ENCODE results near the gene PTTG1IP.

PTTG1IP gene

GRCh38 chr21:44887126-44887806, 13.8 kb upstream of the PTTG1IP start:
- Histone ChIP-seq H2AFZ (ENCODE audit: low read depth, low read length) (no peak overlapping the region), H3K9ac (ENCODE audit: low read length) (no peak overlapping the region), H3K4ac (ENCODE audit: low read depth in 1 of 2, low read length in 2 of 2) (no peak overlapping the region), H3K4me1 (ENCODE audit: control insufficient read depth, insufficient read depth, low read depth, low read length) (no peaks in the 10 kb centered on the region), H4K91ac (ENCODE audit: low read length) (no peak overlapping the region), H3K23ac (ENCODE audit: low read length in 2 of 2) (no peak overlapping the region), H3K18ac (ENCODE audit: low read depth in 1 of 2, low read length in 2 of 2) (no peak overlapping the region), H3K79me1 (replicated peaks; ENCODE audit: low read length, poor library complexity, severe bottlenecking) (no peaks in the 10 kb centered on the region), H3K9me3 (ENCODE audit: control insufficient read depth, low read length) (no peaks in the 10 kb centered on the region), H3K27me3 (ENCODE audit: control insufficient read depth in 1 of 2, insufficient read depth in 1 of 2, low read length in 2 of 2) (peaks cover 40 to 64% of the 10 kb centered on the region in 2 experiments), H2AK5ac (ENCODE audit: low read length, severe bottlenecking) (no peak overlapping the region), H3K14ac (ENCODE audit: low read length in 2 of 2) (no peak overlapping the region), H2BK5ac (ENCODE audit: low read depth, low read length, poor library complexity, severe bottlenecking) (no peak overlapping the region), H4K8ac (ENCODE audit: low read length) (no peak overlapping the region), H2BK12ac (ENCODE audit: low read length in 2 of 2) (no peak overlapping the region), H3K4me2 (ENCODE audit: low read length, poor library complexity, severe bottlenecking) (no peak overlapping the region), H2BK15ac (ENCODE audit: low read depth, poor library complexity, severe bottlenecking) (no peak overlapping the region), H3K36me3 (ENCODE audit: control insufficient read depth in 1 of 2, insufficient read depth in 2 of 2, low read depth in 1 of 2, low read length in 2 of 2) (peaks cover 0 to 4% of the 10 kb centered on the region in 2 experiments), H3K4me3 (ENCODE audit: insufficient read depth in 1 of 2, low read depth in 1 of 2, low read length in 2 of 2) (no peak overlapping the region), H2BK120ac (ENCODE audit: low read depth, low read length) (no peak overlapping the region), H3K27ac (ENCODE audit: low read length, poor library complexity, severe bottlenecking) (no peak overlapping the region)
- no peak for DNase-seq
- 87% methylated on average over 11 of the region's 11 CpGs for WGBS

GRCh38 chr21:44886113-44887075, 12.9 kb upstream of the PTTG1IP start:
- Histone ChIP-seq H4K8ac (ENCODE audit: low read length) (no peak overlapping the region), H3K9me3 (ENCODE audit: control insufficient read depth, low read length) (no peaks in the 10 kb centered on the region), H3K18ac (ENCODE audit: low read depth in 1 of 2, low read length in 2 of 2) (no peak overlapping the region), H3K27ac (ENCODE audit: low read length, poor library complexity, severe bottlenecking) (no peak overlapping the region), H3K14ac (ENCODE audit: low read length in 2 of 2) (no peak overlapping the region), H3K36me3 (ENCODE audit: control insufficient read depth in 1 of 2, insufficient read depth in 2 of 2, low read depth in 1 of 2, low read length in 2 of 2) (peaks cover 0 to 4% of the 10 kb centered on the region in 2 experiments), H3K27me3 (ENCODE audit: control insufficient read depth in 1 of 2, insufficient read depth in 1 of 2, low read length in 2 of 2) (peaks cover 34 to 56% of the 10 kb centered on the region in 2 experiments), H2AFZ (ENCODE audit: low read depth, low read length) (no peak overlapping the region), H4K91ac (ENCODE audit: low read length) (no peak overlapping the region), H3K9ac (ENCODE audit: low read length) (no peak overlapping the region), H3K4me2 (ENCODE audit: low read length, poor library complexity, severe bottlenecking) (no peak overlapping the region), H3K79me1 (replicated peaks; ENCODE audit: low read length, poor library complexity, severe bottlenecking) (no peaks in the 10 kb centered on the region), H3K23ac (ENCODE audit: low read length in 2 of 2) (no peak overlapping the region), H2BK5ac (ENCODE audit: low read depth, low read length, poor library complexity, severe bottlenecking) (no peak overlapping the region), H3K4ac (ENCODE audit: low read depth in 1 of 2, low read length in 2 of 2) (no peak overlapping the region), H2BK15ac (ENCODE audit: low read depth, poor library complexity, severe bottlenecking) (no peak overlapping the region), H2BK120ac (ENCODE audit: low read depth, low read length) (no peak overlapping the region), H2BK12ac (ENCODE audit: low read length in 2 of 2) (no peak overlapping the region), H3K4me3 (ENCODE audit: insufficient read depth in 1 of 2, low read depth in 1 of 2, low read length in 2 of 2) (no peak overlapping the region), H3K4me1 (ENCODE audit: control insufficient read depth, insufficient read depth, low read depth, low read length) (peaks cover 5% of the 10 kb centered on the region), H2AK5ac (ENCODE audit: low read length, severe bottlenecking) (no peak overlapping the region)
- 92% methylated on average over 44 of the region's 44 CpGs for WGBS
- DNase-seq: no peak

DNA sequence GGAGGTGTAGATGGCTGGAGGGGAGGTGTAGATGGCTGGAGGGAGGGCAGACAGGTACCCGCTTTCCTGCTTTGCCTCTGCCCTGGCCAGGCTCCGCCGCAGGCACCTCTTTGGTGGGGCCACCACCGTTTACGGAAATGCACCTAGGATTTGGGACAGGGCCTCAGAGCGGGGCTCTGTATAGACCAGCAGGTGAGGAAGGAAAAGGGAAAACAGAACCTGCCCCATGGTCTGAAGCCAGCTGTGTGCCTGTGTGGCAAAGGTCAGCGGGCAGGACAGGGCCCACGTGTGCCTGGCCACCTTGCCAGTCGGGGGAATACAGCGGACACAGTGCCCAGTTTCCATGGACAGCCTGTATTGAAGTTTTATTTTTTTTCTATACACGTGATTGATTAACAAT, 12.1 kb upstream of the PTTG1IP start:
- H3K23ac ChIP-seq (ENCODE audit: low read length in 2 of 2): no peak overlapping the region
- H4K91ac ChIP-seq (ENCODE audit: low read length): no peak overlapping the region
- no peaks in the 10 kb centered on the region for H3K79me1 ChIP-seq (replicated peaks; ENCODE audit: low read length, poor library complexity, severe bottlenecking)
- H3K9me3 ChIP-seq (ENCODE audit: control insufficient read depth, low read length): no peaks in the 10 kb centered on the region
- no peak overlapping the region for H3K4me2 ChIP-seq (ENCODE audit: low read length, poor library complexity, severe bottlenecking)
- no peak overlapping the region for H3K4ac ChIP-seq (ENCODE audit: low read depth in 1 of 2, low read length in 2 of 2)
- H2AFZ ChIP-seq (ENCODE audit: low read depth, low read length): no peak overlapping the region
- H3K36me3 ChIP-seq (ENCODE audit: control insufficient read depth in 1 of 2, insufficient read depth in 2 of 2, low read depth in 1 of 2, low read length in 2 of 2): peaks cover 0 to 4% of the 10 kb centered on the region in 2 experiments
- DNase-seq: no peak
- H3K18ac ChIP-seq (ENCODE audit: low read depth in 1 of 2, low read length in 2 of 2): no peak overlapping the region
- no peak overlapping the region for H3K14ac ChIP-seq (ENCODE audit: low read length in 2 of 2)
- no peak overlapping the region for H3K4me3 ChIP-seq (ENCODE audit: insufficient read depth in 1 of 2, low read depth in 1 of 2, low read length in 2 of 2)
- no peak overlapping the region for H3K27ac ChIP-seq (ENCODE audit: low read length, poor library complexity, severe bottlenecking)
- 82% methylated on average over 8 of the region's 11 CpGs for WGBS
- no peak overlapping the region for H3K9ac ChIP-seq (ENCODE audit: low read length)
- no peak overlapping the region for H2BK15ac ChIP-seq (ENCODE audit: low read depth, poor library complexity, severe bottlenecking)
- no peak overlapping the region for H2AK5ac ChIP-seq (ENCODE audit: low read length, severe bottlenecking)
- no peak overlapping the region for H4K8ac ChIP-seq (ENCODE audit: low read length)
- H2BK5ac ChIP-seq (ENCODE audit: low read depth, low read length, poor library complexity, severe bottlenecking): no peak overlapping the region
- peaks cover 7% of the 10 kb centered on the region for H3K4me1 ChIP-seq (ENCODE audit: control insufficient read depth, insufficient read depth, low read depth, low read length)
- H3K27me3 ChIP-seq (ENCODE audit: control insufficient read depth in 1 of 2, insufficient read depth in 1 of 2, low read length in 2 of 2): peaks cover 28 to 48% of the 10 kb centered on the region in 2 experiments
- no peak overlapping the region for H2BK120ac ChIP-seq (ENCODE audit: low read depth, low read length)
- H2BK12ac ChIP-seq (ENCODE audit: low read length in 2 of 2): no peak overlapping the region

GRCh38 chr21:44884097-44884496, 10.6 kb upstream of the PTTG1IP start:
- WGBS: 82% methylated on average over 5 of the region's 7 CpGs
- H3K4me3 ChIP-seq (ENCODE audit: insufficient read depth in 1 of 2, low read depth in 1 of 2, low read length in 2 of 2): no peak overlapping the region
- H3K36me3 ChIP-seq (ENCODE audit: control insufficient read depth in 1 of 2, insufficient read depth in 2 of 2, low read depth in 1 of 2, low read length in 2 of 2): peaks cover 0 to 4% of the 10 kb centered on the region in 2 experiments
- H3K4ac ChIP-seq (ENCODE audit: low read depth in 1 of 2, low read length in 2 of 2): no peak overlapping the region
- no peak overlapping the region for H4K8ac ChIP-seq (ENCODE audit: low read length)
- H3K27me3 ChIP-seq (ENCODE audit: control insufficient read depth in 1 of 2, insufficient read depth in 1 of 2, low read length in 2 of 2): peaks cover 16 to 33% of the 10 kb centered on the region in 2 experiments
- no peak overlapping the region for H3K4me2 ChIP-seq (ENCODE audit: low read length, poor library complexity, severe bottlenecking)
- H2AK5ac ChIP-seq (ENCODE audit: low read length, severe bottlenecking): no peak overlapping the region
- no peaks in the 10 kb centered on the region for H3K9me3 ChIP-seq (ENCODE audit: control insufficient read depth, low read length)
- H3K79me1 ChIP-seq (replicated peaks; ENCODE audit: low read length, poor library complexity, severe bottlenecking): no peaks in the 10 kb centered on the region
- no peak overlapping the region for H2BK12ac ChIP-seq (ENCODE audit: low read length in 2 of 2)
- no peak overlapping the region for H3K9ac ChIP-seq (ENCODE audit: low read length)
- no peak overlapping the region for H3K18ac ChIP-seq (ENCODE audit: low read depth in 1 of 2, low read length in 2 of 2)
- no peak overlapping the region for H4K91ac ChIP-seq (ENCODE audit: low read length)
- H2BK15ac ChIP-seq (ENCODE audit: low read depth, poor library complexity, severe bottlenecking): no peak overlapping the region
- no peak overlapping the region for H3K14ac ChIP-seq (ENCODE audit: low read length in 2 of 2)
- peaks cover 9% of the 10 kb centered on the region for H3K4me1 ChIP-seq (ENCODE audit: control insufficient read depth, insufficient read depth, low read depth, low read length)
- no peak overlapping the region for H3K23ac ChIP-seq (ENCODE audit: low read length in 2 of 2)
- H2BK120ac ChIP-seq (ENCODE audit: low read depth, low read length): no peak overlapping the region
- no peak for DNase-seq
- H3K27ac ChIP-seq (ENCODE audit: low read length, poor library complexity, severe bottlenecking): no peak overlapping the region
- no peak overlapping the region for H2AFZ ChIP-seq (ENCODE audit: low read depth, low read length)
- H2BK5ac ChIP-seq (ENCODE audit: low read depth, low read length, poor library complexity, severe bottlenecking): no peak overlapping the region
